Measurements from ENCODE around the gene PLD4. TPM values are rescaled to one million over a fixed set of nuclear protein-coding genes. Genes with fewer than 3 reads are reported as not detected.
A peak's percentile ranks its signal among the peaks of the same experiment; 100 is the strongest.

Gene PLD4
- total RNA-seq, 2 donors from 2014 or later: 2.2 TPM; not detected in 1

DNA sequence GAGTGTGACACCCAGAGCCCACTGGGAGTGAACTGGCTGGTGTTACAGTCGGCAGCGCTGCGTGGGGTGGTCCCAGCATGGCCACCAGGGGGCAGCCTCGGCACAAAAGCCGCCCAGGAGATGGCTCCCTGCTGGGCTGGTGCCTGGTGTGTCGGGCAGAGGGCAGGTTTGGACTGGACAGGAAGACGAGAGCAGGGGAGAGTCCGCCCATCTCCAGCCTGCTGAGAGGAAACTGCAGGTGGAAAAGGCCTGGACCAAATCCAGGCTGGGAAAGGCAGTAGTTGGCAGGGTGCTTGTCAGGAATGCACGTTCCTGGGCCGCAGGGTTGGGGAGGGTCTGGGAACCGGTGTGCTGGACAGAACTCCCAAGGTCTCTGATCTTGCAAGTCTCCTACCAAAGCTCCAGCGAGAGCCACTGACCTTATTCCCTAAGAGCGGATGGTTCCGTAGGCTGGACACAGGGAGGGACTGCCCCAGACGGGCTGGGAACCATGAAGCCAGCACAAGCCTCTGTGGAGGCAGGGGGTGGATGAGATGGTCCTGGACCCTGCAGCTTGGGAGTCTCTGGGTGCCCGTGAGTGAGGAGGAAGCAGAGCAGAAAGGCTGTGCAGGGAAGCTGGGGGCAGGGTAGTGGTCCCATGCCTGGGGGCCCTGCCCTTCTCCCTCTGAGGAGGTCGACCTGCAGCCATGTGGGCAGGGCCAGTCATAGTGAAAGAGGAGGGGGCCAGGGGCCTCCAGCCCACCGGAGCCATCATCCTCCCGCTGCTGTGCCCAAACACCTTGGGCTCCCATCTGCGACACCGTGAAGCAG lies 51.7 kb downstream of the PLD4 start:
- intact Hi-C loops (cut with DNase I, micrococcal nuclease): loop anchor here (2.0 to 5.0 kb wide), 2 partner anchors 66 to 68 kb away; no protein-coding TSS in a partner anchor
- DNase-seq (peak; percentile 87 to 90), ATAC-seq (peak; percentile 55)

- ATAC-seq: no peak
- intact Hi-C loops (cut with DNase I, micrococcal nuclease): loop anchor here (2.0 to 5.0 kb wide), 2 partner anchors 65 to 68 kb away; no protein-coding TSS in a partner anchor
- DNase-seq: no peak
Observed at GRCh38 chr14:104977008-104977680, 52.5 kb downstream of the PLD4 start.

GRCh38 chr14:104977681-104978653 lies 53.3 kb downstream of the PLD4 start, which contains the start of gene AHNAK2:
AHNAK2 (minus strand) TSS chr14:104978374; CDS start chr14:104978237, 137 bp downstream.
- peak; percentile 79 for ATAC-seq
- peak; percentile 77 to 86 for DNase-seq
- intact Hi-C loops (cut with DNase I, micrococcal nuclease): loop anchor here (2.0 to 5.0 kb wide), 2 partner anchors 64 to 67 kb away; no protein-coding TSS in a partner anchor

- ATAC-seq (no peak), DNase-seq (no peak)
- intact Hi-C loops (cut with DNase I, micrococcal nuclease): loop anchor here in 1 of 2 donors (5.0 kb wide), 1 partner anchor 63 kb away; no protein-coding TSS in a partner anchor
Observed at GRCh38 chr14:104978746-104979691, 54.3 kb downstream of the PLD4 start.

GRCh38 chr14:104979758-104980610 lies 55.3 kb downstream of the PLD4 start:
- DNase-seq: peak in 1 of 2 donors; percentile 52
- no peak for ATAC-seq
- intact Hi-C loops (cut with DNase I, micrococcal nuclease): loop anchor here in 1 of 2 donors (5.0 kb wide), 1 partner anchor 62 kb away; no protein-coding TSS in a partner anchor

GRCh38 chr14:104980611-104981531 lies 56.2 kb downstream of the PLD4 start:
- ATAC-seq (no peak), DNase-seq (no peak)
- intact Hi-C loops (cut with DNase I, micrococcal nuclease): no loop called here

DNA sequence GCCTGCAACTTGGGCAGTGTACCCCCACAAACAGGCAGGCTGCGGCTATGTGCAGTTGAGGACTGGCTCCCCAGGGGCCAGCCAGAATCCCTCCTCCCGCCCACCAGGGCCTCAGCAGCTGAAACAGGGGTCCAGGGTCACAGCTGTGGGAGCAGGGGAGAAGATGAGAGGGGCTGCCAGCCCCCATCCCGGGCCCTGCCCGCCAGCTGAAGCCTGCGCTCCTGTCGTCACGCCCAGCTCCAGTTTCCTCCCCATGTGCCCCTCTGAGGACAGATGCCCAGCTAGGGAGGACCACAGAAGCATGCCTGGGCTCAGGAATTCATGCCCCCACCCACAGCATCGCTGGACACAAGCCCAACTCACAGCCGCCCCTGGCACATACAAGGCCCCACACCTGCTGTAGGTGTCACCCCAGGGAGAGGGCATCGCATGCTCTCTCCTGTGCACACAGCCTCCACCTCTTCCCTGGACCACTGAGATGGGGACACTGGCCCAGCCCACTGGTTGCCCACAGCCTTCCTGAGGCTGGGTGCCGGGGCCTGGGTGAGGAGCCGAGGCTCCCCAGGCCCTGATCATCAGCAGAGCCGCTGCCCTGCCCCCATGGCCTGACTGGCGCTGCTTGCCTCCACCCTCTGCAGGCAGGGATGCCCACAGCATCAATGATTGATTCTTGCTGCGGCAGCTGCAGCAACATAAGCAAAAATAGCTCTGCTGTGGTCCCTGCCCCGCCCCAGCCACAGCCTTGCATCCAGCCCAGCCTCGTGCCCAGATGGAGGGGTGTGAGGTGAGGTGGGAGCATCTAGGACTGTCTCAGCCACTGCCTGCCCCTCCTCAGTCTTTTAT lies 57.2 kb downstream of the PLD4 start:
- ATAC-seq (no peak), DNase-seq (no peak)
- intact Hi-C loops (cut with DNase I, micrococcal nuclease): no loop called here

DNA sequence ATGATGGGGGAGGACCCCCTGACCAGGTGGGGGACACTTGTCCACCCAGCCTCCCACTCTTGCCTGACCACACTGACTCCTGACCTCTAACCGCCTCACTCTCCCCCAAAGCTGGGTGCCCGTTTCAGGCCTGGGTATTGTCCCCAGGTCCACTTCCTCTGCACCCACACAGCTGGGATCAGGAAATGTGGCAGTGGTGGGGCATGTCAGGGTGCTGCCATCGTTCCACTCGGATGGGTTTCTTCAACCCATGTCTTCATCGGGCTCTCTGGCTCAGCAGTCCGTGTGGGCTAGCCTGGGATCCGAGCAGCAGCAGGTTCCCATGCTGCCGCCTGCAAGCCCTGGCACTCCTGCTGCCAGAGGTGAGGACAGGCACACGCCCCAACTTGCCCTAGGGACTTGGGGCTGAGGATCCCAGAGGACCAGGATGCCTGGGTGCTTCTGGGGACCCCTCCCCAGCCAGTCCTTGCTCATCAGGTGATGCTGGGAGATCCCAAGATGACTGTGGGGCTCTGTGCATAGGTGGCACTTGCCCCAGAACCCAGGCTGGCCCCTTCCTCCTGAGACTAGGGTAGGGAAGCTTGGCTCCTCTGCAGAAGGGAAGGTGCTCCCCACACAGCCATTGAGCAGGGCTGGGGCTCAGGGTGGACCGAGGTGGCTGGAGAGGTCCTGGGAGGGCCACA lies 58.0 kb downstream of the PLD4 start:
- no peak for DNase-seq
- intact Hi-C loops (cut with DNase I, micrococcal nuclease): no loop called here
- ATAC-seq: no peak

Other genes starting within 250 kb of the PLD4 start
- gene INF2, start 235.3 kb upstream of the PLD4 start, total RNA-seq: 100 to 1,000 TPM; 187 to 203 TPM
- gene ADSS1, start 200.7 kb upstream of the PLD4 start, total RNA-seq: 1 to 10 TPM; 3.3 to 4.4 TPM
- 10 to 100 TPM; 53.2 to 59.3 TPM for gene SIVA1, start 171.7 kb upstream of the PLD4 start, total RNA-seq
- gene AKT1, start 129.1 kb upstream of the PLD4 start, total RNA-seq: 100 to 1,000 TPM; 132 to 135 TPM
- 1 to 10 TPM; 7.2 to 9.2 TPM for gene ZBTB42, start 123.8 kb upstream of the PLD4 start, total RNA-seq
- gene CEP170B, start 59.6 kb upstream of the PLD4 start, total RNA-seq: 10 to 100 TPM; 76.4 to 89.3 TPM
- 10 to 100 TPM in 1 of 2 donors, 1 to 10 TPM in 1; 3.2 to 23.4 TPM for gene AHNAK2, start 53.5 kb downstream of the PLD4 start, total RNA-seq
- gene CLBA1, start 60.9 kb downstream of the PLD4 start, total RNA-seq: 1 to 10 TPM; 4.2 to 6.5 TPM
- gene CDCA4, start 96.2 kb downstream of the PLD4 start, total RNA-seq: 1 to 10 TPM; 5.2 to 6.5 TPM
- 1 to 10 TPM in 1 of 2 donors, under 1 TPM in 1; 0.73 to 3.4 TPM for gene GPR132, start 140.6 kb downstream of the PLD4 start, total RNA-seq
- gene JAG2, start 243.9 kb downstream of the PLD4 start, total RNA-seq: 10 to 100 TPM in 1 of 2 donors, 1 to 10 TPM in 1; 7.6 to 11.9 TPM

Data from left colon (tissue), 2 donors.